RKO (cell line): ENCODE data around the gene PYDC1.
"Not testable (repeated sequence)": the region's sequence is repeated elsewhere in the genome, so short reads cannot be mapped to it uniquely, and the experiment has no call there.

Experiments used
- DNase-seq: peaks from one replicate; pipeline ENCODE4 v3.0.0-alpha.2; 2016; ENCODE audit warnings: low spot score

Gene PYDC1

DNA sequence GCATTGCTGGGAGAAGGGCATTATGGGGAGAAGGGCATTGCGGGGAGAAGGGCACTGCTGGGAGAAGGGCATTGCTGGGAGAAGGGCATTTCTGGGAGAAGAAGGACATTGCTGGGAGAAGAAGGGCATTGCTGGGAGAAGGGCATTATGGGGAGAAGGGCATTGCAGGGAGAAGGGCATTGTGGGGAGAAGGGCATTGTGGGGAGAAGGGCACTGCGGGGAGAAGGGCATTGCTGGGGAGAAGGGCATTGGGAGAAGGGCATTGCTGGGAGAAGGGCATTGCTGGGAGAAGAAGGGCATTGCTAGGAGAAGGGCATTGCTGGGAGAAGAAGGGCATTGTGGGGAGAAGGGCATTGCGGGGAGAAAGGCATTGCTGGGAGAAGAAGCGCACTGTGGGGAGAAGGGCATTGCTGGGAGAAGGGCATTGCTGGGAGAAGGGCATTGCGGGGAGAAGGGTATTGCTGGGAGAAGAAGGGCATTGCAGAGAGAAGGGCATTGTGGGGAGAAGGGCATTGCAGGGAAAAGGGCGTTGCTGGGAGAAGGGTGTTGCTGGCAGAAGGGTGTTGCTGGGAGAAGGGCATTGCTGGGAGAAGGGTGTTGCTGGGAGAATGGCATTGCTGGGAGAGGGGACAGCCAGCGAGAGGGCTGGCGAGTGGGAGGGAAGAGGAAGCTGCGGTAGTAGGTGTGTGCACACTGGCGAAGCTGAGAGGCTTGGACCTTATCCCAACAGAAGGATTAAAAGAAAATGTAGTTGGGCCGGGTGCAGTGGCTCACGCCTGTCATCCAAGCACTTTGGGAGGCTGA, 4.6 kb upstream of the PYDC1 start:
- DNase-seq: no peak

GRCh38 chr16:31219154-31219741, 2.3 kb upstream of the PYDC1 start:
- DNase-seq: no peak

DNA sequence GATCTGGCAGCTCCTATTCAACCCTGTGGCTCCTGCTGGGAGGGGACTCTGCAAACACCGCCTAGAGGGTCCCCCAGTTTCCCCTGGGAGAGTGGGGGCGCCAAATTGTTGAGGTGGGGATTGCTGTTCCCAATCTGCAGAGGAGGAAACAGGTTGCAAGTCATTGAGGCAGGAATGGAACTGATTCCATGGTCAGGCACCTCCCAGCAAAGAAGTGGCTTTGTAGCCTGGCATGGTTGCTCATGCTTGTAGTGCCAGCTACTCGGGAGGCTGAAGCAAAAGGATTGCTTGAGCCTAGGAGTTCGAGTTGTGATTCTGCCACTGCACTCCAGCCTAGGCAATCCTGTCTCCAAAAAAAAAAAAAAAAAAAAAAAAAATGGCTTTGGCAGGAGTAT, 198 bp upstream of the PYDC1 start:
- DNase-seq: no peak

GRCh38 chr16:31215287-31216162, 1.4 kb downstream of the PYDC1 start:
- peak; percentile 85 for DNase-seq

- DNase-seq: no peak
These were observed 2.1 kb downstream of the PYDC1 start for GRCh38 chr16:31214708-31215286.

- DNase-seq: no peak
These were observed 2.8 kb downstream of the PYDC1 start, which contains the start of gene TRIM72 for GRCh38 chr16:31213877-31214707. Gene TRIM72 (plus strand): TSS chr16:31214119. CDS start chr16:31214739, 620 bp downstream.

- DNase-seq: no peak
These were observed 3.6 kb downstream of the PYDC1 start for GRCh38 chr16:31213342-31213741.

GRCh38 chr16:31206776-31207175, 10.2 kb downstream of the PYDC1 start:
- DNase-seq: no peak

DNA sequence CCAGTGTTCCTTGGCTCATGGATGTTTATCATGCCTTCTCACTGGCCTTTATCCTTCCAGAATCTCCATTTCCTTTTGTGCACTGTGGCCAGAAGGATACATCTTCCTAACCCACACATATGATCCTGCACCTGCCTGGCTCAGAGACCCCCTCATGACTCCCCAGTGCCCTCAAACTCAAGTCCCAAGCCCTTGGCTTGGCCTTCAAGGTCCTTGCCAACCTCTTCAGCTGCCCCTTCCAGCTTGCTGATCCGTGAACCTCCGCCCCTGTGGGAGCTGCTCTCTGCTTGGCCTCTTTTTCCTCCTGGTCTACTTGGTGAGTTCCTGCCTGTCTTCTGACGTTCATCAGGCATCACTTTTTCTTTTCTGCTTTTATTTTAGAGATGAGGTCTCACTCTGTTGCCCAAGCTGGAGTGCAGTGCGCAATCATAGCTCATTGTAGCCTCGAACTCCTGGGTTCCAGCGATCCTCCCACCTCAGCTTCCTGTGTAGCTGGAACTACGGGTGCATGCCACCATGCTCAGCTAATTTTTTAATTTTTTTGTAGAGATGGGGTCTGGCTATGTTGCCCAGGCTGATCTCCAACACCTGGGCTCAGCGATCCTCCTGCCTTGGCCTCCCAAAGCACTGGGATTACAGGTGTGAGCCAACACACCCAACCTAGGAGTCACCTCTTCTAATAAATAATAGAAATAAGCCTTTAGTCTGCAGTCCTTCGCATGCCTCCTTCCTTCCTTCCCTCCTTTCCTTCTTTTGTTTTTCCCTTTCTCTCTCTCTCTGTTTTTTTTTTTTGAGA, 11.9 kb downstream of the PYDC1 start:
- DNase-seq: no peak

DNA sequence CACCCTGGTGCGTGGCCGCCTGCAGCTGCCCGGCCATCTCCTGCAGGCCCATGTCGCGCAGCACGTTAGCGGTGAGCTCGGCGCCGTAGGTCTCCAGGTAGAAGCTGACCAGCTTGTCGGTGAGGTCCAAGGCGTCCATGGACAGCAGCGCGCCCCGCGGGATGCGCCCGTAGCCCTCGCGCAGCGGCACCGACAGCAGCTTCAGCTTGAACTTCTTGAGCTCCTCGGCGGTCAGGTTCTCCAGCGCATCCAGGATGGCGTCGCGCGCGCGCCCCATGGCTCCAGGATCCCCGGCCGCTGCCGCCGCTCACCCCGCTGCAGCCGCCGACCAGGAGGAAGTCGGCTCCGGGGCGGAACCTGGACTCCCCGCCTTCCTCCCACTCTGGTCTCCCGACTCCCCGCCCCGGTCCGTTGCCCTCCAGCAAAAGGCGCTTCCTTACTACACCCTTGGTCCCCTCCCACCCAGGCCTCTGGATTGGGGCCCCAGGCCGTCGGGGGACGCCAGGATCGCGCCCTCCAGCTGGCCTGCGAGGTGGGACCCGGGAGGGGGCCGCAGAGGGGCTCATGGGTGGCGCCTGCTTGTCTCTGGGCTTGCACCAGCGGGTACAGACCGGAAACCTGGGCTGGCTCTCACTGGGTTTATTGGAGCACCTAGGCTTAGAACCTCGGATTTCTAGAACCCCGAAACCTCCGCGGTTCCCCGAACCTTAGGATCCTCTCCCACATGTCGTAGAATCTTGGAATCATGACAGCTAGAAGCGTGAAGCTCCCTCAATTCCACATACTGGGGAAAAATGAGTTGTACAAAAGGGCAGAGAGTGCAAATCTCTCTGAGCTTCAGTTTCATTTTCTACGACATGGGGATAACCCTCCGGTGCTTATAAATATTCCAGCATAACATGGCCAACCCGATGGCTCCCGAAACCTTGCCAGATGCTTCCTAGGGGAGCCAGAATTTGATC, 14.2 kb downstream of the PYDC1 start, which contains the start of gene PYCARD:
Gene PYCARD (minus strand): TSS at position 347 of the 962 bp plus-strand sequence. CDS start 70 bp downstream, at position 277.
- DNase-seq: no peak

- DNase-seq: no peak
These were observed 15.1 kb downstream of the PYDC1 start for GRCh38 chr16:31201582-31202413.

- DNase-seq: peak; percentile 37
These were observed 15.9 kb downstream of the PYDC1 start for GRCh38 chr16:31200821-31201568.

GRCh38 chr16:31200111-31200510, 16.8 kb downstream of the PYDC1 start:
- DNase-seq: not testable (repeated sequence)

DNA sequence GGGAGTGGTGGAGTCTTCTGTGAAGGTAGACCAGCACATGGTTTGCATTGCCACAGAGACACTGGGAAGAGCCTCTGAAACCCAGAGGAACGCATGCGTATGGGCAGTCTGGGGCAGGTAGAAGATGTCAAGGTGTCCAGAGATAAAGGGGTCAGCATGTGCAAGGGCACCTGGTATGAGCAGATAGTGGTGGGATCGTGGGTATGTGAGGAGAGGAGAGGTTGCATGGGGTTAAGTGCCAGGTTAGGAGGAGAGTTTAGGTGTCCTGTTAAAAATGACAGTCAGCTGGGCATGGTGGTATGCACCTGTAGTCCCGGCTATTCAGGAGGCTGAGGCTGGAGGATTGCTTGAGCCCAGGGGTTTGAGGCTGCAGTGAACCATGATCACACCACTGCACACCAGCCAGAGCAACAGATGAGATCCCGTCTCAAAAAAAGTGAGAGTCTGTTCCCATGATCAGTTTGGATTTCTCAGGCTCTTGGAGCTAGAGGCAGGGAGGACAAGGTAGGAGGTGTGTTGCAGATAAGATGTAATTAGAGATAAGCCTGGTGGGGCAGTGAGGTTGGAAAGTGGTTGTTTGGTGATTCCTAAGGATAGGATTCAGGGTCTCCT, 17.4 kb downstream of the PYDC1 start:
- no peak for DNase-seq

DNA sequence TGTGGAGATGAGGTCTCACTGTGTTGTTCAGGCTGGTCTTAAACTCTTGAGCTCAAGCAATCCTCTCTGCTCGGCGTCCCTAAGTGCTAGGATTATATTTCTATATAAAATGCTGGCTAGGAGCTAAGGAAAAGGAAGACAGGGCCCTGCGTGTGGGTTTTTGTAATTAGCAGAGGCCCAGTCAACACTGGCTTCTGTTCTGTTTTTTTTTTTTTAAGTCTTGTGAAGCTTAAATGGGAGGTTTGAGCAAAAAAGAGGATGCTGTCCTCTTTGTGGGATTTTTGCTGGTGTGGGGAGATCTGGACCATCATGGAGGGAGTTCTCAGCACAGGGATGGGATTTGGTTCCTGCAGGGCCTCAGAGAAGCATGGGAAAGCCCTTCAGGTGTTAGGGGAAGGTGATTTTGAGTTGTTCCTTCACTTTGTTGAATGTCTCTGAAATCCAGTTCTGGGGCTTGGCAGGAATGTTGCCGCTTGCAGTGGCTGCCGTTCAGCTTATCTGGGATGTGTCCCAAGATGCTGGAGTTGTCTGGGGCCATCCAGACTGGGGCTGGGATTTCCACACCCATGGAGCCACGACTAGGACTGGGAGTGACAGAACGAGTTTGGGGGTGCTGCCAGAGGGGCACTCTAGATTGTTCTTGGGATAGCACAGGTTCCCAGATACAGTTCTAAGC, 18.6 kb downstream of the PYDC1 start:
- no peak for DNase-seq

DNA sequence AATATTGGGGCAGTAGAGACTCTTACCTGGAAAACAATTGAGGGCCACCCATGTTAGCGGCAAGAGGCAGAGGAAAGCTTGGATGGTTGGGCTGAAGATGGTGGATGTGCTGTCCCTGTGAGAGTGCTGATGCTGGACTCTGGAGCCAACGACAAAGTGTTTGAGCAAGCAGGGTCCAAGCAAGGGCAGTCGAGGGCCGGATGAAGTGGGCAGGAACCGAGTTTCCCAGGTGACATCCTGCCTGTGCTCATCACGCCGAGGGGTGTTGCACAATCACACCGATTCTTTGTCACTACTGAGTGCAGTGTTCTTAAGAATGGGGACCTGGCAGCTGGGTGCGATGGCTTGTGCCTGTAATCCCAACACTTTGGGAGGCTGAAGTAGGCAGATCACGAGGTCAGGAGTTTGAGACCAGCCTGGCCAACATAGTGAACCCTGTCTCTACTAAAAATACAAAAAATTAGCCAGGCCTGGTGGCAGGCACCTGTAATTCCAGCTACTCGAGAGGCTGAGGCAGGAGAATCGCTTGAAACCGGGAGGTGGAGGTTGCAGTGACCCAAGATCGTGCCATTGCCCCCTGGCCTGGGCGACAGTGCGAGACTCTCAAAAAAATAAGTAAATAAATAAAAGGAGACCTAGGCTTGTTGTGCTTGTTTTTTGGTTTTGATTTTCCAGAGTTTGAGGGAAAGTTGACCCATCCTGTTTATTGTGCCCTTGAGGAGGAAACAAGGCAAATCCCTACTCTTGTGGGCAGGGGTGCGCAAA, 20.4 kb downstream of the PYDC1 start:
- DNase-seq: no peak
